ENCODE results near the gene STAG1. TPM values are rescaled to one million over a fixed set of nuclear protein-coding genes. Genes with fewer than 3 reads are reported as not detected.
A peak's percentile ranks its signal among the peaks of the same experiment; 100 is the strongest.

STAG1 gene
- total RNA-seq, 1 experiment from 2014 or later, result 43.7 TPM

- Histone ChIP-seq H3K9me3 (ENCODE audit: control insufficient read depth, insufficient read depth, low read depth, low read length) (peaks cover 16% of the 10 kb centered on the region), H3K4me1 (ENCODE audit: control insufficient read depth, insufficient read depth, low read length) (no peaks in the 10 kb centered on the region; the same call in 1 of the 2 replicates), H3K27me3 (ENCODE audit: control insufficient read depth, insufficient read depth, low read length) (no peaks in the 10 kb centered on the region), H3K4me3 (ENCODE audit: low read depth in 2 of 2, low read length in 2 of 2) (no peak overlapping the region), H3K36me3 (ENCODE audit: control insufficient read depth, insufficient read depth, low read length) (no peaks in the 10 kb centered on the region), H3K27ac (ENCODE audit: low read length) (no peak overlapping the region)
- TF ChIP-seq SIN3A (IDR thresholded peaks at IDR 0.05; ENCODE audit: borderline replicate concordance, insufficient read depth, low read depth, low read length) (no peak), TCF7L2 (IDR thresholded peaks at IDR 0.05; ENCODE audit: low read depth, low read length) (no peak), POLR2AphosphoS5 (IDR thresholded peaks at IDR 0.05; ENCODE audit: low read depth, low read length) (no peak), CTCF (IDR thresholded peaks at IDR 0.05) (no peak), REST (IDR thresholded peaks at IDR 0.05; ENCODE audit: insufficient read depth in 1 of 2, low read depth in 2 of 2, low read length in 1 of 2) (no peak)
- CTCF ChIA-PET, result no interaction called here
- intact Hi-C loops (cut with micrococcal nuclease; ENCODE audit: unreplicated experiment) (no loop called here), in situ Hi-C loops (cut with HindIII; ENCODE audit: low pct_unique_long_range_greater_than_20kb, low sequenced_read_pairs) (no loop called here)
- POLR2A ChIA-PET, result interaction anchor here (0.6 to 0.7 kb wide), 2 partner anchors 8 to 10 kb away, joined by 5 to 18 read pairs; no protein-coding TSS in a partner anchor
- BruUV-seq (replicated peaks), result no TSS peak
- DNase-seq (ENCODE audit: low read depth, low spot score) (no peak), ATAC-seq (peak; percentile 53; the same call in 1 of the 2 replicates)
Measured at GRCh38 chr3:136657526-136657925, 94.7 kb downstream of the STAG1 start.

GRCh38 chr3:136653628-136654027 is 98.5 kb downstream of the STAG1 start:
- POLR2A ChIA-PET, result no interaction called here

More at GRCh38 chr3:136653628-136654027, 98.5 kb downstream of the STAG1 start:
- Histone ChIP-seq H3K4me1 (ENCODE audit: control insufficient read depth, insufficient read depth, low read length) (no peaks in the 10 kb centered on the region), H3K4me3 (ENCODE audit: low read depth in 2 of 2, low read length in 2 of 2) (no peak overlapping the region), H3K9me3 (ENCODE audit: control insufficient read depth, insufficient read depth, low read depth, low read length) (peaks cover 16% of the 10 kb centered on the region), H3K36me3 (ENCODE audit: control insufficient read depth, insufficient read depth, low read length) (no peaks in the 10 kb centered on the region), H3K27me3 (ENCODE audit: control insufficient read depth, insufficient read depth, low read length) (no peaks in the 10 kb centered on the region), H3K27ac (ENCODE audit: low read length) (no peak overlapping the region)
- ATAC-seq (no peak), DNase-seq (ENCODE audit: low read depth, low spot score) (no peak)
- TF ChIP-seq POLR2AphosphoS5 (IDR thresholded peaks at IDR 0.05; ENCODE audit: low read depth, low read length) (no peak), SIN3A (IDR thresholded peaks at IDR 0.05; ENCODE audit: borderline replicate concordance, insufficient read depth, low read depth, low read length) (no peak), TCF7L2 (IDR thresholded peaks at IDR 0.05; ENCODE audit: low read depth, low read length) (no peak), REST (IDR thresholded peaks at IDR 0.05; ENCODE audit: insufficient read depth in 1 of 2, low read depth in 2 of 2, low read length in 1 of 2) (no peak), CTCF (IDR thresholded peaks at IDR 0.05) (no peak)
- in situ Hi-C loops (cut with HindIII; ENCODE audit: low pct_unique_long_range_greater_than_20kb, low sequenced_read_pairs) (no loop called here), intact Hi-C loops (cut with micrococcal nuclease; ENCODE audit: unreplicated experiment) (loop anchor here (2.0 kb wide), 1 partner anchor 17 kb away; no protein-coding TSS in a partner anchor)
- no TSS peak for BruUV-seq (replicated peaks)
- CTCF ChIA-PET, result no interaction called here

Data from Panc1 (cell line).